Measurements from ENCODE around the gene ACTG1.

- TF ChIP-seq EZH2 (IDR thresholded peaks at IDR 0.05; ENCODE audit: borderline replicate concordance, low read depth, low read length, poor library complexity, severe bottlenecking) = no peak
- no peak for TF ChIP-seq CTCF (conservative IDR thresholded peaks at IDR 0.05; ENCODE audit: low read depth, low read length)
Observed at GRCh38 chr17:81476635-81477034, 36.0 kb downstream of the ACTG1 start.
